SK-N-SH (cell line): ENCODE measurements around the gene ANKRD2. TPM values are rescaled to one million over a fixed set of nuclear protein-coding genes. Genes with fewer than 3 reads are reported as not detected.

Experiments used
- CTCF ChIA-PET: fragments of 300-600, 350-600 bp; formaldehyde crosslinking; extraction: SDS; loops from one replicate; lab custom pipeline; 2021; lab: Yijun Ruan, JAX
- POLR2A ChIA-PET: fragments of 350-600 bp; sonication (Branson Sonifier 250); formaldehyde crosslinking; extraction: SDS; loops from one replicate; lab custom pipeline; 2020; ENCODE audit warnings: antibody characterized with exemption, inconsistent platforms; lab: Yijun Ruan, JAX
- DNase-seq: peaks from one replicate; pipeline ENCODE4 v3.0.0; 2012
- H2AFZ ChIP-seq: fragments of 200-600 bp; sonication (generic); 2 replicates; pipeline ENCODE4 v1.8.1; 2016; ENCODE audit warnings: antibody characterized with exemption, mild to moderate bottlenecking, low read depth
- H3F3A ChIP-seq: fragments of 200-600 bp; sonication (generic); replicated peaks from 2 replicates; pipeline ENCODE3; 2016; ENCODE audit warnings: antibody characterized with exemption, mild to moderate bottlenecking; ENCODE audit not compliant: insufficient read depth
- H3K27ac ChIP-seq, 2 experiments: fragments of 200-500 bp in 1 of 2; fragments of 200-600 bp in 1 of 2; sonication (Bioruptor generic) in 1 of 2; sonication (generic), shearing (Covaris generic) in 1 of 2; 2 replicates each; pipeline versions ENCODE4 v1.5.1 to v1.6.1; 2014 to 2016; ENCODE audit warnings: low read depth in 2 of 2, inconsistent platforms in 1 of 2, low read length in 1 of 2, mild to moderate bottlenecking in 1 of 2, mixed read lengths in 1 of 2
- H3K27me3 ChIP-seq: fragments of 200-600 bp; sonication (generic), shearing (Covaris generic); 2 replicates; pipeline ENCODE4 v1.6.1; 2016; ENCODE audit warnings: mixed run types; ENCODE audit not compliant: insufficient read depth
- H3K36me3 ChIP-seq, 2 experiments: fragments of 200-500 bp in 1 of 2; fragments of 200-600 bp in 1 of 2; sonication (Bioruptor generic) in 1 of 2; sonication (generic) in 1 of 2; replicated peaks in 1 of 2; 2 replicates each; pipeline versions ENCODE3 to v1.5.1; 2014 to 2016; ENCODE audit warnings: low read length in 1 of 2, mild to moderate bottlenecking in 1 of 2; ENCODE audit not compliant: insufficient read depth in 2 of 2, control insufficient read depth in 1 of 2
- H3K4me1 ChIP-seq, 2 experiments: fragments of 200-500 bp in 1 of 2; fragments of 200-600 bp in 1 of 2; sonication (Bioruptor generic) in 1 of 2; sonication (generic), shearing (Covaris generic) in 1 of 2; 2 replicates each; pipeline versions ENCODE4 v1.5.1 to v1.6.1; 2014 to 2016; ENCODE audit warnings: low read depth in 1 of 2, low read length in 1 of 2, mixed run types in 1 of 2; ENCODE audit not compliant: insufficient read depth in 2 of 2, control insufficient read depth in 1 of 2
- H3K4me2 ChIP-seq: fragments of 200-600 bp; sonication (generic), shearing (Covaris generic); 2 replicates; pipeline ENCODE4 v1.6.1; 2017; ENCODE audit warnings: mixed run types
- H3K4me3 ChIP-seq, 2 experiments: fragments of 200-500 bp in 1 of 2; fragments of 200-600 bp in 1 of 2; sonication (Bioruptor generic) in 1 of 2; sonication (generic), shearing (Covaris generic) in 1 of 2; 2 replicates each; pipeline versions ENCODE4 v1.5.1 to v1.8.1; 2014 to 2016; ENCODE audit warnings: low read depth in 2 of 2, inconsistent platforms in 1 of 2, low read length in 1 of 2, mild to moderate bottlenecking in 1 of 2, mixed read lengths in 1 of 2, moderate library complexity in 1 of 2
- H3K79me2 ChIP-seq: fragments of 200-600 bp; sonication (generic); 2 replicates; pipeline ENCODE4 v1.8.1; 2017; ENCODE audit warnings: mild to moderate bottlenecking; ENCODE audit not compliant: insufficient read depth
- H3K9ac ChIP-seq: fragments of 200-600 bp; sonication (generic); 2 replicates; pipeline ENCODE4 v1.6.1; 2017; ENCODE audit warnings: mixed run types
- H3K9me2 ChIP-seq: fragments of 200-600 bp; sonication (generic); 2 replicates; pipeline ENCODE4 v1.6.1; 2017; ENCODE audit warnings: mixed run types
- H3K9me3 ChIP-seq: fragments of 200-600 bp; sonication (generic); 2 replicates; pipeline ENCODE4 v1.6.1; 2017; ENCODE audit warnings: mixed run types, mild to moderate bottlenecking, moderate library complexity
- H4K20me1 ChIP-seq: fragments of 200-600 bp; sonication (generic); 2 replicates; pipeline ENCODE4 v1.6.1; 2017; ENCODE audit warnings: mild to moderate bottlenecking, mixed run types; ENCODE audit not compliant: insufficient read depth
- FOSL2 ChIP-seq: IDR thresholded peaks from 2 replicates; pipeline ENCODE4 v1.4.0; 2012; ENCODE audit warnings: low read depth, mild to moderate bottlenecking, moderate library complexity, borderline replicate concordance
- GATA2 ChIP-seq: sonication (generic); formaldehyde crosslinking; IDR thresholded peaks from 2 replicates; pipeline ENCODE4 v1.5.0; 2020; ENCODE audit warnings: mild to moderate bottlenecking, missing genetic modification reagents
- JUND ChIP-seq: IDR thresholded peaks from 2 replicates; pipeline ENCODE4 v1.4.0; 2012
- MEF2A ChIP-seq: IDR thresholded peaks from 2 replicates; pipeline ENCODE4 v1.4.0; 2012; ENCODE audit warnings: low read depth, borderline replicate concordance
- NRF1 ChIP-seq: IDR thresholded peaks from 2 replicates; pipeline ENCODE4 v1.6.1; 2012; ENCODE audit warnings: low read depth, mild to moderate bottlenecking, low read length
- REST ChIP-seq: IDR thresholded peaks from 2 replicates; pipeline ENCODE4 v1.6.1; 2012; ENCODE audit warnings: mild to moderate bottlenecking, low read depth, low read length, moderate library complexity
- TEAD4 ChIP-seq: IDR thresholded peaks from 2 replicates; pipeline ENCODE4 v1.4.0; 2012; ENCODE audit warnings: mild to moderate bottlenecking, borderline replicate concordance; ENCODE audit not compliant: insufficient read depth
- USF2 ChIP-seq: fragments of 150-350 bp; IDR thresholded peaks from 2 replicates; pipeline ENCODE4 v1.6.1; 2017; ENCODE audit warnings: antibody characterized with exemption, low read length, low read depth, borderline replicate concordance
- YY1 ChIP-seq: IDR thresholded peaks from 2 replicates; pipeline ENCODE4 v1.4.0; 2012; ENCODE audit warnings: low read depth, mild to moderate bottlenecking
- WGBS: methylation state at CpG from one replicate; pipeline ENCODE4 v1.1.6; 2017; ENCODE audit warnings: low lambda C conversion rate; 5-methylcytosine and 5-hydroxymethylcytosine counted together
- polyA plus RNA-seq, 3 experiments: library from polyadenylated mRNA; depleted of rRNA; stranded (reverse); fragments of >200 nt; gene quantifications; 2 replicates each; pipeline ENCODE4 v1.2.3, GENCODE V29; 2012

The ANKRD2 gene
- polyA plus RNA-seq, 1 of the 3 experiments (the other 2 are of a cell fraction): 0.72 TPM

GRCh38 chr10:97532935-97533671 lies 39.5 kb upstream of the ANKRD2 start:
- H3K36me3 ChIP-seq: no peaks in the 10 kb centered on the region
- no peaks in the 10 kb centered on the region for H3K9me2 ChIP-seq
- no peaks in the 10 kb centered on the region for H3K27me3 ChIP-seq
- H3K79me2 ChIP-seq: peaks cover 61% of the 10 kb centered on the region
- no peaks in the 10 kb centered on the region for H3K9me3 ChIP-seq
- peak overlapping the region; percentile 70 for H3K4me2 ChIP-seq
- peaks cover 5 to 24% of the 10 kb centered on the region in 2 experiments; a peak in 3 of 4 replicates for H3K4me1 ChIP-seq
- no peak overlapping the region for H3K4me3 ChIP-seq
- H4K20me1 ChIP-seq: peaks cover 7% of the 10 kb centered on the region; the same call in 1 of the 2 replicates
- H2AFZ ChIP-seq: no peak overlapping the region
- TF ChIP-seq JUND (peak; percentile 28; the same call in 1 of the 2 replicates), FOSL2 (peak; percentile 43; the same call in 1 of the 2 replicates), REST (peak; percentile 83), TEAD4 (no peak), NRF1 (no peak)
- TF ChIP-seq, all 33 proteins: peak for 3
- Histone ChIP-seq H3F3A (peaks cover 13% of the 10 kb centered on the region), H3K27ac (peak overlapping the region in 1 of 2 experiments; percentile 95; a peak in 2 of 4 replicates), H3K9ac (peak overlapping the region; percentile 34)
- ChIA-PET CTCF (interaction anchor here (0.6 to 5.1 kb wide), 6 partner anchors 13 to 71 kb away, joined by 3 to 53 read pairs (median 6); partner anchors contain the start of gene ANKRD2), POLR2A (no interaction called here)
- WGBS: 68% methylated on average over 8 of the region's 12 CpGs
- DNase-seq: peak; percentile 50

- H3K9me2 ChIP-seq: no peaks in the 10 kb centered on the region
- WGBS: 75% methylated on average over 6 of the region's 6 CpGs
- no peak overlapping the region for H3K4me3 ChIP-seq
- peak overlapping the region in 1 of 2 experiments; percentile 95; a peak in 2 of 4 replicates for H3K27ac ChIP-seq
- 0 out of 2 replicates have a peak overlapping the region, but pooled peaks have one; percentile 34 for H3K9ac ChIP-seq
- CTCF ChIA-PET: interaction anchor here (1.0 to 5.1 kb wide), 8 partner anchors 10 to 69 kb away, joined by 3 to 53 read pairs (median 6); partner anchors contain the start of gene ANKRD2
- H3K4me1 ChIP-seq: peaks cover 10 to 29% of the 10 kb centered on the region in 2 experiments; a peak in 3 of 4 replicates
- no peaks in the 10 kb centered on the region for H3K9me3 ChIP-seq
- H3F3A ChIP-seq: peaks cover 13% of the 10 kb centered on the region
- no peak for DNase-seq
- H4K20me1 ChIP-seq: peaks cover 7% of the 10 kb centered on the region; the same call in 1 of the 2 replicates
- H3K27me3 ChIP-seq: no peaks in the 10 kb centered on the region
- H2AFZ ChIP-seq: no peak overlapping the region
- no peaks in the 10 kb centered on the region for H3K36me3 ChIP-seq
- H3K4me2 ChIP-seq: peak overlapping the region; percentile 70; the same call in 1 of the 2 replicates
- TF ChIP-seq USF2: no peak
- no peak for TF ChIP-seq JUND
- TF ChIP-seq YY1: no peak
- TF ChIP-seq GATA2 (CRISPR knock-in tag): no peak
- no peak for TF ChIP-seq REST
- TF ChIP-seq MEF2A: no peak
- TF ChIP-seq, all 33 proteins: peak for 0
- H3K79me2 ChIP-seq: peaks cover 61% of the 10 kb centered on the region
- POLR2A ChIA-PET: no interaction called here
Measured at GRCh38 chr10:97533888-97534287, 38.7 kb upstream of the ANKRD2 start.
